ENCODE results near the gene ADAMTS9.

ADAMTS9 gene

DNA sequence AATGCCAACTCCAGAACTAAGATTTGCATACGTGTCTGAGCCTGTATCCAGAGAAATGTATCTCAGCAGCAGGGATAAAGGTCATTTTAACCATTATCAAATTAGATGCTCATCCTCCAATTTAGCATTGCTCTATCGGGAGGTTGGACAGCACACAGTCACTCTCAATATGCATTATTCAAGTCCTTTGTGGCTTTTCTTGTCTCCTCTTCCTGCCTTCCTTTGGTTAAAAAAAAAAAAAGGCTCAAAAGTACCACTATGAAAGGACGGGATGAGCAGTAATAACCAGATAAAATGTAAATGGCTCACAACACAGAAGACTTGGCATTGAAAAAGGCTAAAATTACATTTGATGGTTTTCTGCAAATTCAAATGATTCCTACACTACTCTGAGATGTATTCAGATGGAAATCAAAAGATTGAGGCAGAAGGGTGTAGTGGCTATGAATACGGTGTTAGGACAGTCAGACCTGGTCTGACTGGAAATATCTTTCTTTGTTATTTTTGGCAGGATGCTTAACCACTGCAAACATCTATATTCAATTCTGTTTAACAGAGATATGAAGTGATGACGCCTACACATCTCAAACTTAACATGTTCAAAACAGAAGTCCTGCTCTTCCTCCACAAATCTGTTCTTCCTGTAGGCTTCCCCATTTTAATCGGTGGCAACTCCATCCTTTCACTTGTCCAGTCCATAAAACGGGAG is 109.6 kb downstream of the ADAMTS9 start:
- in situ Hi-C loops (cut with MboI; ENCODE audit: low sequenced_read_pairs), result no loop called here

GRCh38 chr3:64576211-64576775 is 111.5 kb downstream of the ADAMTS9 start:
- in situ Hi-C loops (cut with MboI; ENCODE audit: low sequenced_read_pairs), result no loop called here

DNA sequence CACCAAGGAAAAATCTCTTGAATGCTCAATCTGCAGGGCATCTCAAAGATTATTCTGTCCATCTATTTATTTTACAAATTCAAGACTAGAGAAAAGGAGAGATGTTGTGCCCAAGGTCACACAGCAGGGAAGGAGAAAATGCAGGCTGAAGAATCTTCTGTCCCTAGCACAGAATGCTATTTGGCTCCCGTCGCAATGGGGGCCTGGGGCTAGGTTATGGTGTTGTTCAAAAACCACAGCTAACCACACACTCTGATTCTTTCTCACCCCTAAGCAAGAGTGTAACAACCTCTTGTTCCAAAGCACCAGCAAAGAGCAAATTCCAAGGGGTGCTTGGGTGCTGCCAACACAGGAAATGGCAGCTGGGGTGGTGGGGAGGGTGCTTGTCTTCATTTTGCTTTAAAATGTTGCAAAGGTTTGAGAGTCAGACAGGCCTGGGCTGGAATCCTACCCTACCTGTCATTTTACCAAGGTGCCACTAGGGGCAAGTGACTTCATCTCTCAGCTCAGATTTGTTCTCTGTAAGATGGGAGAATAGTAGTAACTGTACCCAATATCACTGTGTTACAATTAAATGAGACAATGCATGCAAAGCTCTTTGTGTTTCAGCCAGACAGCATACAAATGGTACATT is 112.5 kb downstream of the ADAMTS9 start:
- in situ Hi-C loops (cut with MboI; ENCODE audit: low sequenced_read_pairs), result no loop called here

DNA sequence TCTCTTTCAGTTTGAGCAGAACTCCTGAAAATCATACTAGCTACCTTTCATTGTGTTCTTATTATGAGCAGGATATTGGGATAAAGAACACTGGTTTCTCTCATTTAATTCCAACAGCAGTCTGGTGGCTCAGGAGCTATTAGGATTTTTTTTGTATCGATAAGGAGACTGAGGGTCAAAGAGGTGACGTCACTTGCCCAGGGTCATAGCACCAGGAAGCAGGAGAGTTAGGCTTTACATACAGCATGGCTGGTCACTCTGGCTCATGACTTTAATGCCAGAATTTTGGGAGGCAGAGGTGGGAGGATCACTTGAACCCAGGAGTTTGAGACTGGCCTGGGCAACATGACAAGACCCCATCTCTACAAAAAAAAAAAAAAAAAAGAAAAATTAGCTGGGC is 113.6 kb downstream of the ADAMTS9 start:
- in situ Hi-C loops (cut with MboI; ENCODE audit: low sequenced_read_pairs), result no loop called here

- in situ Hi-C loops (cut with MboI; ENCODE audit: low sequenced_read_pairs), result no loop called here
These were observed 115.8 kb downstream of the ADAMTS9 start for GRCh38 chr3:64571982-64572381.

- in situ Hi-C loops (cut with MboI; ENCODE audit: low sequenced_read_pairs), result no loop called here
These were observed 118.8 kb downstream of the ADAMTS9 start for GRCh38 chr3:64568895-64569517.

DNA sequence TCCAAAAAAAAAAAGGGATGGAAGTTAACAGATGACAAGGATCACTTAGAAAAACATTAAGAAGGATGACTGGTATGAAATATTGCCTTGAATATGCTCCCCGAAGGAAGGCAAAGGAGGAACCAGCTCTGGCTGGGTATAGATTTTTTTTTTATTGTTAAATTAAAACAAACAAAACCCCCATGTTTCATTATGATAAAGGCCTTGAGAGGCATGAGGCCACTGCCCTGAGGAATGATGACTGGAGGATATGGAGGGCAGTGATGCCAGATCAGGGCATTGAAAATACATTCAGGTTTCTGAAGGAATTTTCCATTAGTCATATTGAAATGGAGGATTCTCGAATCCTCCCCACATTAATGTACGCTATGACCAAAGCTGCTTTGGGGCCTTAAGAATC is 120.9 kb downstream of the ADAMTS9 start:
- in situ Hi-C loops (cut with MboI; ENCODE audit: low sequenced_read_pairs), result no loop called here

GRCh38 chr3:64563751-64564150 is 124.0 kb downstream of the ADAMTS9 start:
- in situ Hi-C loops (cut with MboI; ENCODE audit: low sequenced_read_pairs), result no loop called here

GRCh38 chr3:64561868-64562267 is 125.9 kb downstream of the ADAMTS9 start:
- in situ Hi-C loops (cut with MboI; ENCODE audit: low sequenced_read_pairs), result no loop called here

- in situ Hi-C loops (cut with MboI; ENCODE audit: low sequenced_read_pairs), result no loop called here
These were observed 126.4 kb downstream of the ADAMTS9 start for GRCh38 chr3:64561325-64561843.

DNA sequence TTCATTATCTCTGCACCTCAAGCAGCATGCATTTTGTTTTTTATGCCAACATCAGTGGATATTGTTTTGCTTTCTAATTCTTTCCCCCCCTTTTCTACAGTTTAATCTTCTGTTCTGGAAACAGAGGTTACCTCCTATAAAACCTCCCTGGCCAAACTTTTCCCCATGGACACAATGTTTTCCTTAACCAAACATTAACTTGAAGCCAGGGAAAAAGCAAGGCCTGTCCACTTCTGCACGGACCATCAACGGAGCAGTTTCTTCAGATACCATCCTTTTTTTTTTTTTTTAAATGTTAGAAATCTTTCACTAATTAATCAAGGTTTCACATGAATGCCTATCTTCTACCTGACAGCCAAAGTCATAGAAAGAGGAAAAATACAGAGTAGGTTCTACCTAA is 127.0 kb downstream of the ADAMTS9 start:
- in situ Hi-C loops (cut with MboI; ENCODE audit: low sequenced_read_pairs), result no loop called here

DNA sequence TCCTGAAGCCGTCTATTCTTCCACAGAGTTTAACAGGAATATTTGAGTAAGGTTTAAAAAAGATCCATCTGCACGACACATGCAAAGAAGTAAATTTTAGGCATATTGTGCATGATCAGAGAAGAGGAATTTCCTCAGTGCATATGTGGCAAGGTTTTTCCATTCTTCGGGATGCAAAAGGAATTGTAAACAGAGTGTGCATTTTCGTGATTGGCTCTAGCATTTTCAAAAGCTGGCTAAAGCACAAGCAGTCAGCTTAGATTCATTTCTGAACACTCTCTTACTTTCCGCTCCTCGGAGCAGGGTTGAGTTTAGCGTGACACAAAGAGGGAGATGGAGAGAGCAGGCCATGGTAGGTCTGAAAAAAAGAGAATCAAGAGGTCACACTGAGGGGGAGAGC is 128.2 kb downstream of the ADAMTS9 start:
- in situ Hi-C loops (cut with MboI; ENCODE audit: low sequenced_read_pairs), result no loop called here

GRCh38 chr3:64556046-64556445 is 131.8 kb downstream of the ADAMTS9 start:
- in situ Hi-C loops (cut with MboI; ENCODE audit: low sequenced_read_pairs), result no loop called here

DNA sequence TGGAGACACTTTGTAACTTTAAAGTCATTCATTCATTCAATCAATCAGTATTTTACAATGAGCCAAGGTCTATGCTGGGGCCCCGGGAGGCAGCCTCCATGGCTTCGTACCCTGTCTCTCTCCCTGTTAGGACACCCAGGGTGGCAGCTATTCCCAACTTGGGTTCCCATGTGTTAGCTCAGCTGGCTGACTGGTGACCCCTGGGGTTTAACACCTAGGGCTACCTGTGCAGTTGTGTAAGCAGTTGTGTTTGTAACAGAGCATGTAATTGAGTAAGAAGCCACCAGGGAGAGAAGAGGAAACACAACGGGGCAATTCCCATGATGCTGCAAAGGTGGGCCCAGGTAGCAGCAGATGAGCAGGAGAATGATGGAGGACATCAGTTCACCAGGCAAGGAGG is 132.4 kb downstream of the ADAMTS9 start:
- in situ Hi-C loops (cut with MboI; ENCODE audit: low sequenced_read_pairs), result no loop called here

- in situ Hi-C loops (cut with MboI; ENCODE audit: low sequenced_read_pairs), result no loop called here
These were observed 133.5 kb downstream of the ADAMTS9 start for GRCh38 chr3:64554096-64554920.

- in situ Hi-C loops (cut with MboI; ENCODE audit: low sequenced_read_pairs), result no loop called here
These were observed 134.8 kb downstream of the ADAMTS9 start for GRCh38 chr3:64552966-64553365.

DNA sequence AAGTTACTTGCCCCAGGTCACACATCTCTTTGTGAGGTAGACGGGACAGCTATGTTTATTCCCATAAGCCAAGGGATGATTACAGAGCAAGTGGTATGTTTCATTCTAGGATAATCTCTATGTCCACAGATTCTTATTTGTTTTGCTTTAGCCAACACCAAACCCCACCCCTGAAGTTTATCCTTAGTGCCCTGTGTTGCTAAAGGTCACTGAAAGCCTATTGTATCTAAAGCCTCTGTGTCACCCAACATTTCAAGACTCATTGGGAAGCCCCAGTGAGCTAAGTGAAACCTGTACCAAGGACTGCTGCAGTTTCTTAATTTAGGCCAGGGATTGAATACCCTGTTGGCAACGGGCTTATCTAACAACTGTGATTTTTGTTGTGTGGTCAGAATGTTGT is 135.6 kb downstream of the ADAMTS9 start:
- in situ Hi-C loops (cut with MboI; ENCODE audit: low sequenced_read_pairs), result no loop called here

GRCh38 chr3:64551697-64552096 is 136.1 kb downstream of the ADAMTS9 start:
- in situ Hi-C loops (cut with MboI; ENCODE audit: low sequenced_read_pairs), result no loop called here

DNA sequence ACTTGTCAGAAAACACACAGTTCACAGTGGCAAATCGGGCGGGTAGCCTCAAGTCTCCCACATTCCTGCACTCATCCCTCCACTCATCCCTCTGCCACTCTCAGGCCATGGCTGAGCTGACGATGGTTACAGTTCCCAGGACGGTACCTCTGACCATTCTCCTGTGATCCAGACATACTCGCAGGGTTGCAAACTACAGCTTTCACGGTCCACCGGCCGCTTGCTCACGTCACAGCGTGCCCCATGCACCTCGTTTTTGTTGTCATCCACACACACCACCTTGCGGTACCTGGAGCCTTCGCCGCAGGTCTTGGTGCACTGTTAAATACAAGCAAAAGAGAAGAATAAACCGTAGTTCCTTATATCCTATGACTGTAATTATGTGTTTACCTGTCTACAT is 137.1 kb downstream of the ADAMTS9 start:
- in situ Hi-C loops (cut with MboI; ENCODE audit: low sequenced_read_pairs), result no loop called here

DNA sequence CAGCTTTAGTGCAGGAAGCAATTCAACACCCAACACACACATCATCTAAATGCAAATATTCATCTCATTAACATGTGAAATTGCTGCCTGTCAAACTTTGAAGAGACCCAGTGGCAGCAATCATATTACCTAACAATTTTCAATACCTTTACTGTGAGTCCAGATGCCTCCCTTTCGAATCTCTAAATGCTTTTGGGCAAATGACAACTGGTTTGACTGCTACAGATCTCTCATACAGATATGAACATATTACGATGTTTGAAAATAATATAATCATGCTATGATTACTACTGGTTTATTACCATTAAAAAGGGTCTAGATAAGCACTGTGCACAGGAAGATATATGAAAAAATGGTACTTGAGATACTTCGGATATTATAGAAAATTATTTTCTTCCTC is 137.9 kb downstream of the ADAMTS9 start:
- in situ Hi-C loops (cut with MboI; ENCODE audit: low sequenced_read_pairs), result no loop called here

Data from HL-60/S4 (cell line).